OCI-LY1 (cell line): ENCODE data around the gene MMP21.

Experiments used
- H2AFZ ChIP-seq: fragments of 200-600 bp; sonication (generic), shearing (Covaris generic); 2 replicates; pipeline ENCODE4 v1.6.0; 2014; ENCODE audit warnings: antibody characterized with exemption, mild to moderate bottlenecking, low read length
- H3F3A ChIP-seq: fragments of 200-600 bp; sonication (generic), shearing (Covaris generic); 2 replicates; pipeline ENCODE4 v1.6.0; 2014; ENCODE audit warnings: mild to moderate bottlenecking, antibody characterized with exemption, low read length, moderate library complexity; ENCODE audit not compliant: insufficient read depth
- H3K27ac ChIP-seq: fragments of 200-600 bp; sonication (generic); 2 replicates; pipeline ENCODE4 v1.5.1; 2014; ENCODE audit warnings: low read length, mixed run types, mild to moderate bottlenecking, low read depth; ENCODE audit not compliant: poor library complexity, severe bottlenecking
- H3K27me3 ChIP-seq: fragments of 200-600 bp; sonication (generic); 2 replicates; pipeline ENCODE4 v1.6.0; 2014; ENCODE audit warnings: antibody characterized with exemption, mild to moderate bottlenecking, low read length, moderate library complexity; ENCODE audit not compliant: insufficient read depth
- H3K36me3 ChIP-seq: fragments of 200-600 bp; sonication (generic); 2 replicates; pipeline ENCODE4 v1.6.1; 2014; ENCODE audit warnings: mild to moderate bottlenecking, antibody characterized with exemption, low read length, moderate library complexity, mixed read lengths; ENCODE audit not compliant: insufficient read depth
- H3K4me1 ChIP-seq: fragments of 200-600 bp; sonication (generic); 2 replicates; pipeline ENCODE4 v1.5.1; 2014; ENCODE audit warnings: mild to moderate bottlenecking, low read length, moderate library complexity; ENCODE audit not compliant: insufficient read depth, severe bottlenecking
- H3K4me2 ChIP-seq: fragments of 200-600 bp; sonication (generic), shearing (Covaris generic); 2 replicates; pipeline ENCODE4 v1.6.1; 2014; ENCODE audit warnings: low read length
- H3K4me3 ChIP-seq: fragments of 200-600 bp; sonication (generic); 2 replicates; pipeline ENCODE4 v1.5.1; 2014; ENCODE audit warnings: low read length, low read depth, mild to moderate bottlenecking, mixed read lengths; ENCODE audit not compliant: poor library complexity, severe bottlenecking
- H3K79me2 ChIP-seq: fragments of 200-600 bp; shearing (Covaris generic); 2 replicates; pipeline ENCODE4 v1.6.1; 2016; ENCODE audit warnings: mixed run types, low read length, mixed read lengths; ENCODE audit not compliant: insufficient read depth
- H3K9ac ChIP-seq: fragments of 200-600 bp; sonication (generic), shearing (Covaris generic); 2 replicates; pipeline ENCODE4 v1.6.1; 2014; ENCODE audit warnings: mild to moderate bottlenecking, low read length, mixed read lengths
- H3K9me2 ChIP-seq: fragments of 200-600 bp; sonication (generic), shearing (Covaris generic); 2 replicates; pipeline ENCODE4 v1.6.1; 2014; ENCODE audit warnings: low read depth, mild to moderate bottlenecking, low read length, mixed read lengths
- H3K9me3 ChIP-seq: fragments of 200-600 bp; shearing (Covaris generic); 2 replicates; pipeline ENCODE4 v1.6.1; 2014; ENCODE audit warnings: low read length, mixed read lengths
- H4K20me1 ChIP-seq: fragments of 200-600 bp; sonication (generic), shearing (Covaris generic); 2 replicates; pipeline ENCODE4 v1.6.0; 2016; ENCODE audit warnings: mild to moderate bottlenecking, low read length; ENCODE audit not compliant: insufficient read depth
- CTCF ChIP-seq: fragments of 200-600 bp; sonication (generic), shearing (Covaris generic); IDR thresholded peaks from 2 replicates; pipeline ENCODE4 v1.5.1; 2017; ENCODE audit warnings: mild to moderate bottlenecking, antibody characterized with exemption, low read length, moderate library complexity, mixed read lengths
- EZH2 ChIP-seq: fragments of 200-600 bp; sonication (generic), shearing (Covaris generic); IDR thresholded peaks from 2 replicates; pipeline ENCODE4 v1.8.0; 2017; ENCODE audit warnings: borderline replicate concordance, mixed run types, mild to moderate bottlenecking, antibody characterized with exemption, low read length, moderate library complexity, mixed read lengths

The MMP21 gene

GRCh38 chr10:125779403-125780327 is 4.0 kb upstream of the MMP21 start:
- Histone ChIP-seq H3K27ac (no peak overlapping the region), H3K4me2 (no peak overlapping the region), H3K9ac (no peak overlapping the region), H4K20me1 (no peaks in the 10 kb centered on the region), H3K4me3 (no peak overlapping the region), H3K9me2 (no peaks in the 10 kb centered on the region), H3K27me3 (no peaks in the 10 kb centered on the region), H3F3A (no peaks in the 10 kb centered on the region), H2AFZ (no peak overlapping the region), H3K79me2 (no peaks in the 10 kb centered on the region), H3K4me1 (no peaks in the 10 kb centered on the region), H3K9me3 (no peaks in the 10 kb centered on the region), H3K36me3 (no peaks in the 10 kb centered on the region)
- TF ChIP-seq CTCF (no peak), EZH2 (no peak)

- Histone ChIP-seq H3K9me2 (no peaks in the 10 kb centered on the region), H3K27me3 (no peaks in the 10 kb centered on the region), H3K4me1 (no peaks in the 10 kb centered on the region), H2AFZ (no peak overlapping the region), H3K9me3 (no peaks in the 10 kb centered on the region), H3F3A (no peaks in the 10 kb centered on the region), H3K4me2 (no peak overlapping the region), H3K79me2 (no peaks in the 10 kb centered on the region), H3K27ac (no peak overlapping the region), H4K20me1 (no peaks in the 10 kb centered on the region), H3K9ac (no peak overlapping the region), H3K4me3 (no peak overlapping the region), H3K36me3 (no peaks in the 10 kb centered on the region)
- TF ChIP-seq EZH2 (no peak), CTCF (no peak)
Observed at GRCh38 chr10:125778556-125778955, 2.9 kb upstream of the MMP21 start.

- Histone ChIP-seq H3K9me3 (no peaks in the 10 kb centered on the region), H3K9me2 (no peaks in the 10 kb centered on the region), H2AFZ (no peak overlapping the region), H3K9ac (no peak overlapping the region), H3K79me2 (no peaks in the 10 kb centered on the region), H3K4me2 (no peak overlapping the region), H3K36me3 (no peaks in the 10 kb centered on the region), H3K27me3 (no peaks in the 10 kb centered on the region), H4K20me1 (no peaks in the 10 kb centered on the region), H3F3A (no peaks in the 10 kb centered on the region), H3K4me3 (no peak overlapping the region), H3K4me1 (no peaks in the 10 kb centered on the region), H3K27ac (no peak overlapping the region)
- TF ChIP-seq CTCF (no peak), EZH2 (no peak)
Observed at GRCh38 chr10:125777806-125778205, 2.2 kb upstream of the MMP21 start.
